SK-N-SH (cell line): ENCODE measurements around the gene EMB.

Experiments used
- EP300 ChIP-seq, 2 experiments: IDR thresholded peaks; 2 replicates each; pipeline versions ENCODE4 v1.4.0 to v1.6.1; 2012; ENCODE audit warnings: borderline replicate concordance in 1 of 2, low read depth in 1 of 2, low read length in 1 of 2
- EZH2phosphoT487 ChIP-seq: fragments of 200-600 bp; sonication (generic); IDR thresholded peaks from 2 replicates; pipeline ENCODE4 v1.6.1; 2017; ENCODE audit warnings: low read depth, mixed run types, mild to moderate bottlenecking, antibody characterized with exemption, moderate library complexity, borderline replicate concordance
- GABPA ChIP-seq: IDR thresholded peaks from 2 replicates; pipeline ENCODE4 v1.4.0; 2012; ENCODE audit warnings: low read depth, mild to moderate bottlenecking
- RXRA ChIP-seq: IDR thresholded peaks from 2 replicates; pipeline ENCODE4 v1.4.0; 2012; ENCODE audit warnings: low read depth, mild to moderate bottlenecking, borderline replicate concordance
- TF ChIP-seq, protein P1 (sequence below): fragments of 200-600 bp; sonication (generic); IDR thresholded peaks from 2 replicates; pipeline ENCODE4 v1.6.1; 2017; ENCODE audit warnings: antibody characterized with exemption, mild to moderate bottlenecking, moderate library complexity

DNA sequence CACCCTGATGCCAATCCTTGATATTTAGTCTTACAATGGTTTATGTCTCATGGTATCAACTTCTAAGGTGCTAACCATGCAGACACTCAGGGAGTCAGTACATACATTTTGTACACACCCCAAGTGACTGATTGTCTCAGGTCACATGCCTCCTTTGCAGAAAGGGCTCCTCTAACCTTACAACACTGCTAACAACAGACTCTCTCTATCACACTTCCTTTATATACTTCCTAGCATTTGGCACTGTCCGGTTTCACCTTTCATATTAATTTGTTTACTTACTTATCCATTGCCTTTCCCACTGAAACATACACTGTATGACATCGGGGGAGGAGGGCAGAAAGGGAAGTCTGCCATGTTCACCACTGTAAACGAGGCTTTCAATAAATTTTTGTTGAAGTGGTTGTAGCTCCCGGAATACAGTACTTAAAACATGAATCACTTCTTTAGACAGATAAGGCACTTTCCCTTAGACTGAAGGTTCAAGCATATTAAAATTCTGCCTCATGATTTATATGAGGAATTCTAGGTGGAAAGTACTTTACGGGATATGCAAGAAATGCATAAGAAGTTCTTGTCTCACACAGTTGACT lies 20.6 kb downstream of the EMB start:
- no peak for TF ChIP-seq GABPA
- TF ChIP-seq, protein P1, sequence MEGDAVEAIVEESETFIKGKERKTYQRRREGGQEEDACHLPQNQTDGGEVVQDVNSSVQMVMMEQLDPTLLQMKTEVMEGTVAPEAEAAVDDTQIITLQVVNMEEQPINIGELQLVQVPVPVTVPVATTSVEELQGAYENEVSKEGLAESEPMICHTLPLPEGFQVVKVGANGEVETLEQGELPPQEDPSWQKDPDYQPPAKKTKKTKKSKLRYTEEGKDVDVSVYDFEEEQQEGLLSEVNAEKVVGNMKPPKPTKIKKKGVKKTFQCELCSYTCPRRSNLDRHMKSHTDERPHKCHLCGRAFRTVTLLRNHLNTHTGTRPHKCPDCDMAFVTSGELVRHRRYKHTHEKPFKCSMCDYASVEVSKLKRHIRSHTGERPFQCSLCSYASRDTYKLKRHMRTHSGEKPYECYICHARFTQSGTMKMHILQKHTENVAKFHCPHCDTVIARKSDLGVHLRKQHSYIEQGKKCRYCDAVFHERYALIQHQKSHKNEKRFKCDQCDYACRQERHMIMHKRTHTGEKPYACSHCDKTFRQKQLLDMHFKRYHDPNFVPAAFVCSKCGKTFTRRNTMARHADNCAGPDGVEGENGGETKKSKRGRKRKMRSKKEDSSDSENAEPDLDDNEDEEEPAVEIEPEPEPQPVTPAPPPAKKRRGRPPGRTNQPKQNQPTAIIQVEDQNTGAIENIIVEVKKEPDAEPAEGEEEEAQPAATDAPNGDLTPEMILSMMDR, result no peak
- TF ChIP-seq EZH2phosphoT487, result no peak
- TF ChIP-seq RXRA, result no peak
- TF ChIP-seq EP300 (IDR thresholded peaks at IDR 0.05; ENCODE audit: borderline replicate concordance in 1 of 2, low read depth in 1 of 2, low read length in 1 of 2), result no peak
